ENCODE data around the gene ATOSB.

ATOSB gene

DNA sequence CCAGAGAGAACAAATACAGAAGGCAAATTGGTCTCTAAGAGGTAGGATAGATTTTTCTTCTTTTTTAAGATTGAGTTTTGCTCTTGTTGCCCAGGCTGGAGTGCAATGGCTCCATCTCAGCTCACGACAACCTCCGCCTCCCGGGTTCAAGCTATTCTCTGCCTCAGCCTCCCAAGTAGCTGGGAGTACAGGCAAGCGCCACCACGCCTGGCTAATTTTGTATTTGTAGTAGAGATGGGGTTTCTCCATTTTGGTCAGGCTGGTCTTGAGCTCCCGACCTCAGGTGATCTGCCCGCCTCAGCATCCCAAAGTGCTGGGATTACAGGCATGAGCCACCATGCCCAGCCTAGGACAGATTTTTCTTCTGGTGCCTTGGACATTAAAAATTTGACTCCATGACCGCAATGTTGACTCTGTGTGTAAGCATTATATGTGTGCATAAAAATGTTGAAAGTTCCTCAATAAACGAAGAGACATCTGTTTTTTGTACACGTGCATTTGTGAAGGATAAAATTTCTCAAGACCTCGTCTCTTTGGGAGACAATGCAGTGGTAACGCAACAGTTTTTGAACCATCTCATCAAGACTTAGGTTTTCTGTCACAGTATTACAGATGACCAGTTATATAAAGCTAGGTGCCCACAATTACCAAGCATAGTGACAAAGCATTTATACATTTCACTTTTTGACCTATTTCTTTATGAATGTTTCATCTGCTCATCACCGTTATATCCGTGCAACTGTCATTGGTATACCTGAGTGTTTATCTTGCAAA lies 60.6 kb downstream of the ATOSB start:
- Histone ChIP-seq H3K9me2 (replicated peaks; ENCODE audit: insufficient read depth, low read length) (no peaks in the 10 kb centered on the region), H3K9ac (ENCODE audit: low read length) (no peak overlapping the region), H3K4me1 (ENCODE audit: low read length) (no peaks in the 10 kb centered on the region), H3K4me3 (ENCODE audit: low read length) (no peak overlapping the region), H3K79me2 (ENCODE audit: low read length) (peaks cover 44% of the 10 kb centered on the region), H2AFZ (ENCODE audit: low read length) (no peak overlapping the region), H4K20me1 (ENCODE audit: insufficient read depth, low read length) (peaks cover 4% of the 10 kb centered on the region; the same call in 1 of the 2 replicates), H3K27ac (ENCODE audit: low read length) (no peak overlapping the region), H3K27me3 (replicated peaks; ENCODE audit: insufficient read depth, low read length) (no peaks in the 10 kb centered on the region), H3F3A (ENCODE audit: insufficient read depth, low read length) (peaks cover 30% of the 10 kb centered on the region), H3K36me3 (replicated peaks; ENCODE audit: insufficient read depth, low read length) (peaks cover 29% of the 10 kb centered on the region), H3K9me3 (replicated peaks; ENCODE audit: insufficient read depth, low read length) (no peaks in the 10 kb centered on the region), H3K4me2 (ENCODE audit: low read depth, low read length) (no peak overlapping the region)
- TF ChIP-seq, protein P1, sequence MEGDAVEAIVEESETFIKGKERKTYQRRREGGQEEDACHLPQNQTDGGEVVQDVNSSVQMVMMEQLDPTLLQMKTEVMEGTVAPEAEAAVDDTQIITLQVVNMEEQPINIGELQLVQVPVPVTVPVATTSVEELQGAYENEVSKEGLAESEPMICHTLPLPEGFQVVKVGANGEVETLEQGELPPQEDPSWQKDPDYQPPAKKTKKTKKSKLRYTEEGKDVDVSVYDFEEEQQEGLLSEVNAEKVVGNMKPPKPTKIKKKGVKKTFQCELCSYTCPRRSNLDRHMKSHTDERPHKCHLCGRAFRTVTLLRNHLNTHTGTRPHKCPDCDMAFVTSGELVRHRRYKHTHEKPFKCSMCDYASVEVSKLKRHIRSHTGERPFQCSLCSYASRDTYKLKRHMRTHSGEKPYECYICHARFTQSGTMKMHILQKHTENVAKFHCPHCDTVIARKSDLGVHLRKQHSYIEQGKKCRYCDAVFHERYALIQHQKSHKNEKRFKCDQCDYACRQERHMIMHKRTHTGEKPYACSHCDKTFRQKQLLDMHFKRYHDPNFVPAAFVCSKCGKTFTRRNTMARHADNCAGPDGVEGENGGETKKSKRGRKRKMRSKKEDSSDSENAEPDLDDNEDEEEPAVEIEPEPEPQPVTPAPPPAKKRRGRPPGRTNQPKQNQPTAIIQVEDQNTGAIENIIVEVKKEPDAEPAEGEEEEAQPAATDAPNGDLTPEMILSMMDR (IDR thresholded peaks at IDR 0.05; ENCODE audit: low read length), result no peak
- no peak for TF ChIP-seq EZH2phosphoT487 (IDR thresholded peaks at IDR 0.05; ENCODE audit: low read length)
- TF ChIP-seq EZH2 (optimal IDR thresholded peaks at IDR 0.05; ENCODE audit: low read depth, low read length), result no peak
- no peak for DNase-seq

DNA sequence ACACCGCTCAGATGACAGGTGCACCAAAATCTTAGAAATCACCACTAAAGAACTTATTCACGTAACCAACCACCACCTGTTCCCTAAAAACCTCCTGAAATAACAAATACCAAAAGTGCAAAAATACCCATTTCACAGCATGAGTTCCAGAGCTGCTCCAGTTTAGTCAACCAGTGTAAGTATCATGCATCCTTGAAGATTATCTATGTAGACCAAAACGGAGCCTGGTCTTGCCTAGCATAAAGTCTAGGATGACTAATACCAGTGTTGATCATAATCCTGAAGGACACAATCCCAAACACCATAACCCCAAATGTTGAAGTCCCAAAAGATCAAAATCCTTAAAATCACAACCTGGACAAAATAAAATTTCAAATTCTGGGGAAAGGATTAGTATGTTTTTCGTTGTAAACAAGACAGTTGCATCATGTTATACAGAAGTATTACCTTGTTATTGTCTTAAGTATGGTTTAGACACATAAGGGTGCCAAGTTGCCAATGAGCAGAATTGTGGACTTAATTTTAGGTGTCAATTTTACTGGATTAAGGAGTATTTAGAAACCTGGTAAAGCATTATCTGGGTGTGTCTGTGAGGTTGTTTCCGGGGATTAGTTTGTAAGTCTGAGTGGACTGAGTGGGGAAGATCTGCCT lies 61.4 kb downstream of the ATOSB start:
- Histone ChIP-seq H3K4me3 (ENCODE audit: low read length) (no peak overlapping the region), H3K9me3 (replicated peaks; ENCODE audit: insufficient read depth, low read length) (no peaks in the 10 kb centered on the region), H3K4me2 (ENCODE audit: low read depth, low read length) (no peak overlapping the region), H3F3A (ENCODE audit: insufficient read depth, low read length) (peaks cover 25% of the 10 kb centered on the region), H3K79me2 (ENCODE audit: low read length) (peaks cover 37% of the 10 kb centered on the region), H3K4me1 (ENCODE audit: low read length) (no peaks in the 10 kb centered on the region), H4K20me1 (ENCODE audit: insufficient read depth, low read length) (peaks cover 4% of the 10 kb centered on the region; the same call in 1 of the 2 replicates), H3K27me3 (replicated peaks; ENCODE audit: insufficient read depth, low read length) (no peaks in the 10 kb centered on the region), H2AFZ (ENCODE audit: low read length) (no peak overlapping the region), H3K9me2 (replicated peaks; ENCODE audit: insufficient read depth, low read length) (no peaks in the 10 kb centered on the region), H3K36me3 (replicated peaks; ENCODE audit: insufficient read depth, low read length) (peaks cover 26% of the 10 kb centered on the region), H3K27ac (ENCODE audit: low read length) (no peak overlapping the region), H3K9ac (ENCODE audit: low read length) (no peak overlapping the region)
- TF ChIP-seq, protein P1 (IDR thresholded peaks at IDR 0.05; ENCODE audit: low read length), result no peak
- no peak for TF ChIP-seq EZH2 (optimal IDR thresholded peaks at IDR 0.05; ENCODE audit: low read depth, low read length)
- TF ChIP-seq EZH2phosphoT487 (IDR thresholded peaks at IDR 0.05; ENCODE audit: low read length), result no peak
- no peak for DNase-seq
